Ureter (tissue), 1 donor: ENCODE results near the gene CD8B. TPM values are rescaled to one million over a fixed set of nuclear protein-coding genes. Genes with fewer than 3 reads are reported as not detected.
"Not testable (repeated sequence)": the region's sequence is repeated elsewhere in the genome, so short reads cannot be mapped to it uniquely, and the experiment has no call there.

Experiments
- DNase-seq: peaks from one replicate; pipeline ENCODE4 v3.0.0-alpha.2; 2020; ENCODE audit warnings: low spot score
- total RNA-seq: library from RNA; stranded (reverse); gene quantifications from one replicate; pipeline ENCODE4 v1.2.4, GENCODE V29; 2023
- donor health status: DM: yes; HTN: yes; CAD: no.

The CD8B gene
- total RNA-seq, 1 donor from 2014 or later, result 3.5 TPM

DNA sequence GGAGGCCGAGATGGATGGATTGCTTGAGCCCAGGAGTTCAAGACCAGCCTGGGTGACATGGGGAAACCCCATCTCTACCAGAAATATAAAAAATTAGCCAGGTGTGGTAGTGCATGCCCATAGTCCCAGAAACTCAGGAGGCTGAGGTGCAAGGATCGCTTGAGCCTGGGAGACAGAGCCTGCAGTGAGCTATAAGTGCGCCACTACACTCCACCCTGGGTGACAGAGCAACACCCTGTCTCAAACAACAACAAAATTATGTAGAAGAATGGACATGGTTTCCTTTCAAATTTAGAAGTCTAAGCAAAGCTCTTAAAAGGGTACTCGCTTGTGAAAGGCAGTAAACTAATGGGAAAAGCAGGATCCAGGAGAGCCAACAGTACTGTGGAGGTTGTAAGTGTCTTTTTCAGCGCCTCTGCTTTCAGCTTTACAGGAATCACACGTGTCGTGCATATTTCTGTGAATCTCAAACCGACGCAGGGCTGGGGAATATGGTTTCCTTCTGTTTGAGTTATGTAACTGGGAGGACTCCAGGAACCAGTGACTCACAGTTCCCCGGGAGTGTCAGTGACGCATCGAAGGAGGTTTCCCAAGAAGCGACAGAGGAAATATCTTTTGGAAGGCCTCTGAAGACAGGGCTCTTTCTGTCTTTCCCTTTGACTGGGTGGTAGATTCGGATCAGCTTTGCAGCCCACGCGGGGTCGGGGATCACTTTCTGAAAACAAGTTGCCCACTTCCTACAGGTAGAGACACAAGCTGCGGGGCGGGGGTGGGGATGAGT is 24.6 kb downstream of the CD8B start:
- DNase-seq, result peak; percentile 80

- not testable (repeated sequence) for DNase-seq
These were observed 26.2 kb downstream of the CD8B start for GRCh38 chr2:86835548-86835889.

DNA sequence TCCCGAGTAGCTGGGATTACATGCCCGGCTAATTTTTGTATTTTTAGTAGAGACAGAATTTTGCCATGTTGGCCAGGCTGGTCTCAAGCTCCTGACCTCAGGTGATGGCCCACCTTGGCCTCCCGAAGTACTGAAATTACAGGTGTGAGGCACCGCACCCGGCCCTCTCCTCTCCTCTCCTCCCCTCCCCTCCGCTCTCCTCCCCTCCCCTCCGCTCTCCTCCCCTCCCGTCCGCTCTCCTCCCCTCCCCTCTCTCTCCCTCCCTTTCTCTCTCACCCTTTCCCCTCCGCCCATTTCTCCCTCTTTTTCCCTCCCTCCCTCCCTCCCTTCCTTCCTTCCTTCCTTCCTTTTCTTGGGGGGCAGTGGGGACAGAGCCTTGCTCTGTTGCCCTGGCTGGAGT is 28.4 kb downstream of the CD8B start:
- no peak for DNase-seq

GRCh38 chr2:86832334-86833096 is 29.2 kb downstream of the CD8B start:
- no peak for DNase-seq

GRCh38 chr2:86831537-86831936 is 30.1 kb downstream of the CD8B start:
- DNase-seq, result no peak

DNA sequence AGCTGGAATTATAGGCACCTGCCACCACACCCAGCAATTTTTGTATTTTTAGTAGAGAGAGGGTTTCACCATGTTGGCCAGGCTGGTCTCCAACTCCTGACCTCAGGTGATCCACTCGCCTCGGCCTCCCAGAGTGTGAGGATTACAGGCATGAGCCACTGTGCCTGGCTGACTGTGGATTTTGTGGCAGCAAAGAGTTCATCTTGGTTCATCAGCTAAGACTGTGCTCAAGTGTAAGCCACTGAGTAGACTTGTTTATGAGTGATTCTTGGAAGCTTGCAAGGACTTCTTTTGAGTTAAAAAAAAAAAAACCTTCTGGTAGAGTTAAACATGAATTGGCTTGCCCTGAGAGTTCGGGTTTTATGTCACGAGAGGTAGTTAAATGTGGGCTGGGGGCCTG is 34.7 kb downstream of the CD8B start:
- no peak for DNase-seq

GRCh38 chr2:86825693-86826381 is 35.8 kb downstream of the CD8B start:
- no peak for DNase-seq

DNA sequence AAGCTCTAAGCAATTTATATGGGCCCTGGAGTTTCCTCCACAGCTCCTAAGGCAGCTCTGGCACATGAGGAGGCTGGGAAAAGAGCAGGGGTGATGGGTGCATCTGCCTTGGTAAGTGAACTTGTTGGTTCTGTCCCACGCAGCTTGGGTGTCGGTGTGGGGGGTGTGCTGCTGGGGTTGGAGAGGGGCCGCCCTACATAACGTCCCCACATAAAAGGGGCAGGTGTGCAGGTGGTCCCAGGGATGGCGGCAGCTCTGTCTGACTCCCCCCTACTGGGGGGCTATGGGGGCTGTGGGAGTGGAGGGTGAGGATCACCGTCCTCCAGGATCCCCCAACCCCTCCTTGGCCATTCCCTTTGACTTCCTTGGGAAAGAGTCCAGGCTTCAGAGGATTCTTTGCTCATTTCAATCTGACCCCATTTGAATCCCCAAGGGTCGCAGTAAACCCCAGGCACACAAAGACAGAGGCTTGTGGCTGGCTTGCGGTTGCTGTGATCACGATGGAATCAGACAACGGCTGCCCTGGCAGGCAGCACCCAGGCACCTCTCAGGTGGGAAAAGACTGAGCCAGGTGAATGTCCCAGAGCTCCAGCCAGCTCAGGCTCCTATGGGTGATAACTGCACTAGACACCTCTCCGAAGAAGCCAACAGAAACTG is 36.5 kb downstream of the CD8B start:
- no peak for DNase-seq

- no peak for DNase-seq
These were observed 38.9 kb downstream of the CD8B start for GRCh38 chr2:86822668-86823345.

- no peak for DNase-seq
These were observed 39.8 kb downstream of the CD8B start for GRCh38 chr2:86821842-86822241.

DNA sequence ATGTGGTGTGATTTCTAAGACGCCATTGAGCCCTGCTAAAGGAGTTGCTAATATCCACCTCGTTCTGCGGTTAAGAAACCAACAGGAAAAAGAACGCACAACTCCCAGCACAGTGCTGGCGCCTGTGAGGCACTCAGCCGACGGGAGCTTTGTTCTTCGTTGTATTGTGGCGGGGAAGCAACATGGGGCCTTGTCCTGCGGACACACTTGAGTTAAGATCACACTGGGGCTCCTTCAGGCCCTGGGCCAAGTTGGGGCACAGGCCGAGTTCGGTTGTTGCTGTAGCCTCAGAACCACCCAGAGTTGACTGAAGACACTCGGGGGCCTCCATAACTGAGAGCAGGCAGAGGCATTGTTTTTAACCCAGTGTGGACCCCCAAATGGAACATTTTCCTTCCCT is 40.4 kb downstream of the CD8B start:
- no peak for DNase-seq

GRCh38 chr2:86818957-86819356 is 42.7 kb downstream of the CD8B start:
- DNase-seq, result no peak

GRCh38 chr2:86818114-86818801 is 43.4 kb downstream of the CD8B start:
- no peak for DNase-seq

- DNase-seq, result no peak
These were observed 46.1 kb downstream of the CD8B start for GRCh38 chr2:86815611-86816010.

- no peak for DNase-seq
These were observed 52.1 kb downstream of the CD8B start for GRCh38 chr2:86809481-86810121.

- peak; percentile 93 for DNase-seq
These were observed 53.1 kb downstream of the CD8B start for GRCh38 chr2:86808315-86809161.

- peak; percentile 83 for DNase-seq
These were observed 54.0 kb downstream of the CD8B start for GRCh38 chr2:86807468-86808275.

- no peak for DNase-seq
These were observed 54.6 kb downstream of the CD8B start for GRCh38 chr2:86807133-86807467.
